Endothelial cell of umbilical vein (primary cell): Measurements from ENCODE around the gene SCUBE3. TPM values are rescaled to one million over a fixed set of nuclear protein-coding genes. Genes with fewer than 3 reads are reported as not detected.

Experiments
- BruUV-seq: library from RNA; stranded (reverse); fragments of 400-500 nt; replicated peaks from 2 replicates; lab custom pipeline; 2021; lab: Mats Ljungman, UMichigan
- CTCF ChIA-PET: fragments of 300-600, 350-600 bp; sonication (Branson Sonifier 250); formaldehyde crosslinking; loops from one replicate; lab custom pipeline; 2021; ENCODE audit warnings: antibody characterized with exemption, inconsistent platforms; lab: Charles Lee
- POLR2A ChIA-PET: fragments of 300-600, 350-600 bp; sonication (Branson Sonifier 250); formaldehyde crosslinking; loops from one replicate; lab custom pipeline; 2021; ENCODE audit warnings: antibody characterized with exemption, inconsistent platforms; lab: Charles Lee
- DNase-seq: peaks from one replicate; pipeline ENCODE4 v3.0.0-alpha.2; 2011; ENCODE audit warnings: low read depth, low spot score
- FAIRE-seq: peaks from 2 replicates; lab custom pipeline; 2011; peaks lifted over from hg19 to GRCh38; lab: Jason Lieb, UNC
- H2AFZ ChIP-seq: 2 replicates; pipeline ENCODE4 v1.6.0; 2012; ENCODE audit warnings: low read depth, low read length, control low read depth, inconsistent platforms
- H3K27ac ChIP-seq: 2 replicates; pipeline ENCODE4 v1.5.1; 2011; ENCODE audit warnings: low read depth, mild to moderate bottlenecking, control low read depth, low read length, moderate library complexity; ENCODE audit not compliant: insufficient read depth
- H3K27me3 ChIP-seq, 2 experiments: 2 replicates each; pipeline versions ENCODE4 v1.6.0 to v1.6.1; 2011; ENCODE audit warnings: low read length in 2 of 2, mixed read lengths in 1 of 2; ENCODE audit not compliant: control insufficient read depth in 2 of 2, insufficient read depth in 2 of 2
- H3K36me3 ChIP-seq, 2 experiments: 2 replicates in 1 of 2; 3 replicates in 1 of 2; pipeline ENCODE4 v1.5.1; 2011; ENCODE audit warnings: low read length in 2 of 2, mild to moderate bottlenecking in 1 of 2, moderate library complexity in 1 of 2; ENCODE audit not compliant: control insufficient read depth in 2 of 2, insufficient read depth in 2 of 2; ENCODE audit errors: extremely low read depth in 1 of 2
- H3K4me1 ChIP-seq: 3 replicates; pipeline ENCODE4 v1.5.1; 2011; ENCODE audit warnings: mild to moderate bottlenecking, low read length; ENCODE audit not compliant: control insufficient read depth, insufficient read depth; ENCODE audit errors: extremely low read depth
- H3K4me2 ChIP-seq: 2 replicates; pipeline ENCODE4 v1.6.1; 2011; ENCODE audit warnings: low read length, control low read depth, mixed read lengths; ENCODE audit not compliant: insufficient read depth
- H3K4me3 ChIP-seq, 3 experiments: fragments of 200-600 bp in 1 of 3; sonication (generic), shearing (Covaris generic) in 1 of 3; replicated peaks in 1 of 3; 2 replicates each; pipeline ENCODE4 v1.5.1; 2011 to 2016; ENCODE audit warnings: control low read depth in 3 of 3, low read length in 3 of 3, mild to moderate bottlenecking in 2 of 3, inconsistent platforms in 1 of 3, low read depth in 1 of 3, moderate library complexity in 1 of 3; ENCODE audit not compliant: insufficient read depth in 1 of 3
- H3K79me2 ChIP-seq: 2 replicates; pipeline ENCODE4 v1.6.0; 2012; ENCODE audit warnings: low read length, inconsistent platforms; ENCODE audit not compliant: control insufficient read depth, insufficient read depth
- H3K9ac ChIP-seq: replicated peaks from 2 replicates; pipeline ENCODE3; 2011; ENCODE audit warnings: low read length, control low read depth; ENCODE audit not compliant: insufficient read depth; ENCODE audit errors: extremely low read depth
- H3K9me1 ChIP-seq: replicated peaks from 3 replicates; pipeline ENCODE4 v1.6.0; 2011; ENCODE audit warnings: mild to moderate bottlenecking, low read length; ENCODE audit not compliant: control insufficient read depth, insufficient read depth; ENCODE audit errors: extremely low read depth
- H3K9me3 ChIP-seq: replicated peaks from 2 replicates; pipeline ENCODE4 v1.5.1; 2012; ENCODE audit warnings: low read length, inconsistent platforms; ENCODE audit not compliant: control insufficient read depth, insufficient read depth
- H4K20me1 ChIP-seq: replicated peaks from 2 replicates; pipeline ENCODE3; 2011; ENCODE audit warnings: mild to moderate bottlenecking, low read length; ENCODE audit not compliant: control insufficient read depth, insufficient read depth; ENCODE audit errors: extremely low read depth
- EZH2 ChIP-seq: IDR thresholded peaks from 2 replicates; pipeline ENCODE4 v1.6.1; 2012; ENCODE audit warnings: borderline replicate concordance, low read depth, mild to moderate bottlenecking, moderate library complexity, low read length, inconsistent platforms; ENCODE audit not compliant: severe bottlenecking
- FOS ChIP-seq: IDR thresholded peaks from 2 replicates; pipeline ENCODE4 v1.6.1; 2011; ENCODE audit warnings: mild to moderate bottlenecking, low read length, moderate library complexity, borderline replicate concordance; ENCODE audit not compliant: insufficient read depth
- GATA2 ChIP-seq: IDR thresholded peaks from 2 replicates; pipeline ENCODE4 v1.7.0; 2011; ENCODE audit warnings: low read depth, mild to moderate bottlenecking, moderate library complexity, mixed read lengths, low read length; ENCODE audit not compliant: insufficient read length, insufficient read depth
- JUN ChIP-seq: IDR thresholded peaks from 2 replicates; pipeline ENCODE4 v1.6.1; 2011; ENCODE audit warnings: borderline replicate concordance, low read depth; ENCODE audit not compliant: insufficient read length, insufficient read depth
- MYC ChIP-seq: IDR thresholded peaks from one replicate; pipeline ENCODE4 v1.6.1; 2011; ENCODE audit warnings: mild to moderate bottlenecking, low read depth, low read length
- POLR2A ChIP-seq: IDR thresholded peaks from 2 replicates; pipeline ENCODE4 v1.6.1; 2012; ENCODE audit warnings: low read depth, mild to moderate bottlenecking, control low read depth, low read length
- POLR2AphosphoS5 ChIP-seq: IDR thresholded peaks from 2 replicates; pipeline ENCODE4 v1.6.1; 2012; ENCODE audit warnings: low read depth, mild to moderate bottlenecking, control low read depth, low read length, moderate library complexity; ENCODE audit not compliant: insufficient read depth
- dilution Hi-C: fragments of 300-500 bp; cut with MboI; formaldehyde crosslinking; loops from one replicate; pipeline ENCODE4 v1.15.0; 2019; ENCODE audit warnings: low sequenced_read_pairs; ENCODE audit not compliant: extremely low pct_ligation_motif_present
- intact Hi-C: fragments of 100-400 bp; cut with micrococcal nuclease; formaldehyde crosslinking; loops from one replicate; pipeline ENCODE4 v1.10.0; 2022
- polyA plus RNA-seq, 4 experiments: library from polyadenylated mRNA; depleted of rRNA in 3 of 4; stranded (reverse) in 3 of 4; unstranded in 1 of 4; fragments of >200 nt; gene quantifications; 2 replicates each; pipeline versions ENCODE4 v1.2.1 to v1.2.3, GENCODE V29; 2011 to 2012; ENCODE audit warnings: missing spikeins in 1 of 4
- total RNA-seq: library from RNA; stranded (reverse); gene quantifications from 2 replicates; pipeline ENCODE4 v1.2.3, GENCODE V29; 2021
- TF ChIP-seq, protein P1 (sequence below): IDR thresholded peaks from 2 replicates; pipeline ENCODE4 v1.6.1; 2011; ENCODE audit not compliant: insufficient read depth, insufficient read length
- TF ChIP-seq, protein P2 (sequence below), 2 donors: IDR thresholded peaks; 1 replicate in 1 of 2; 2 replicates in 1 of 2; pipeline ENCODE4 v1.5.1; 2011; ENCODE audit warnings: low read length in 2 of 2, mild to moderate bottlenecking in 2 of 2, moderate library complexity in 2 of 2, control low read depth in 1 of 2, inconsistent platforms in 1 of 2, low read depth in 1 of 2; ENCODE audit not compliant: insufficient read depth in 1 of 2; ENCODE audit errors: extremely low read depth in 1 of 2

SCUBE3 gene
- total and polyA plus RNA-seq, 2 donors (not counting 3 experiments of a cell fraction or from before 2014, with no cell fraction given) = 1.1 to 1.5 TPM

DNA sequence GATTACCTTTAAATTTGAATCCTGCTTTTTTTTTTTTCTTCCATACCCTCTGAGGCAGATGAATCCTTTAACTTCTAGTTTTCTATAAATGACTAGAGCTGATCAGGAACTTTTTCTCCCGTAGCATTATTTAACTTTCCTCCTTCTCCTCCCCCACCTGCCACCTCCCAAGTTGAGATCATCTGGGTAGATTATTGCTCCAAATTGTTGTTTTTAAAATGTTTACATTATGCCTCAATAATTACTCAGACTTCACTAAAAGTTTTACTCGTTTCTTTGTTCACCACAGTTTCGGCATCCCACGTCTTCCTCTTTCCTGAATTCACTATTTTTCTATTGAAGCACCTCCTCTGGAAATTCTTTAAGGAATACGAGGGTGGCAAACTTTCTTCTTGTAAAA lies 16.6 kb upstream of the SCUBE3 start:
- BruUV-seq = no TSS peak
- Histone ChIP-seq H2AFZ (peak overlapping the region; percentile 65), H3K4me3 (no peak overlapping the region), H3K36me3 (no peaks in the 10 kb centered on the region), H3K79me2 (no peaks in the 10 kb centered on the region), H3K4me1 (no peaks in the 10 kb centered on the region), H3K9me3 (no peaks in the 10 kb centered on the region), H4K20me1 (no peaks in the 10 kb centered on the region), H3K9ac (no peak overlapping the region), H3K9me1 (no peaks in the 10 kb centered on the region), H3K27me3 (peaks cover 2 to 3% of the 10 kb centered on the region in 2 experiments), H3K27ac (no peak overlapping the region), H3K4me2 (peak overlapping the region; percentile 41)
- intact Hi-C loops = no loop called here
- CTCF ChIA-PET = interaction anchor here (1.4 to 8.9 kb wide), 4 partner anchors 9 to 35 kb away, joined by 4 to 63 read pairs (median 6); no protein-coding TSS in a partner anchor
- DNase-seq (no peak), FAIRE-seq (peak; percentile 26)
- POLR2A ChIA-PET = no interaction called here
- dilution Hi-C loops = no loop called here
- TF ChIP-seq POLR2A (no peak), JUN (no peak), FOS (no peak), MYC (no peak), POLR2AphosphoS5 (no peak), GATA2 (no peak), EZH2 (no peak)
- TF ChIP-seq, protein P1, sequence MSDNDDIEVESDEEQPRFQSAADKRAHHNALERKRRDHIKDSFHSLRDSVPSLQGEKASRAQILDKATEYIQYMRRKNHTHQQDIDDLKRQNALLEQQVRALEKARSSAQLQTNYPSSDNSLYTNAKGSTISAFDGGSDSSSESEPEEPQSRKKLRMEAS = no peak
- TF ChIP-seq, protein P2, sequence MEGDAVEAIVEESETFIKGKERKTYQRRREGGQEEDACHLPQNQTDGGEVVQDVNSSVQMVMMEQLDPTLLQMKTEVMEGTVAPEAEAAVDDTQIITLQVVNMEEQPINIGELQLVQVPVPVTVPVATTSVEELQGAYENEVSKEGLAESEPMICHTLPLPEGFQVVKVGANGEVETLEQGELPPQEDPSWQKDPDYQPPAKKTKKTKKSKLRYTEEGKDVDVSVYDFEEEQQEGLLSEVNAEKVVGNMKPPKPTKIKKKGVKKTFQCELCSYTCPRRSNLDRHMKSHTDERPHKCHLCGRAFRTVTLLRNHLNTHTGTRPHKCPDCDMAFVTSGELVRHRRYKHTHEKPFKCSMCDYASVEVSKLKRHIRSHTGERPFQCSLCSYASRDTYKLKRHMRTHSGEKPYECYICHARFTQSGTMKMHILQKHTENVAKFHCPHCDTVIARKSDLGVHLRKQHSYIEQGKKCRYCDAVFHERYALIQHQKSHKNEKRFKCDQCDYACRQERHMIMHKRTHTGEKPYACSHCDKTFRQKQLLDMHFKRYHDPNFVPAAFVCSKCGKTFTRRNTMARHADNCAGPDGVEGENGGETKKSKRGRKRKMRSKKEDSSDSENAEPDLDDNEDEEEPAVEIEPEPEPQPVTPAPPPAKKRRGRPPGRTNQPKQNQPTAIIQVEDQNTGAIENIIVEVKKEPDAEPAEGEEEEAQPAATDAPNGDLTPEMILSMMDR (IDR thresholded peaks at IDR 0.05; ENCODE audit: extremely low read depth in 1 of 2, insufficient read depth in 1 of 2, low read depth in 1 of 2, low read length in 2 of 2) = no peak
